KOPT-K1 (cell line): Measurements from ENCODE around the gene TBL1Y.

ENCODE experiments used
- H3K27ac ChIP-seq: fragments of 200-600 bp; sonication (generic); 2 replicates; pipeline ENCODE4 v1.5.1; 2016; ENCODE audit warnings: antibody characterized with exemption, mild to moderate bottlenecking, low read depth, low read length; ENCODE audit not compliant: poor library complexity, severe bottlenecking
- H3K36me3 ChIP-seq: fragments of 200-600 bp; sonication (generic); 2 replicates; pipeline ENCODE4 v1.5.1; 2017; ENCODE audit warnings: antibody characterized with exemption, mild to moderate bottlenecking, low read length, moderate library complexity; ENCODE audit not compliant: insufficient read depth
- H3K9me3 ChIP-seq: fragments of 200-600 bp; sonication (generic); 2 replicates; pipeline ENCODE4 v1.5.1; 2017; ENCODE audit warnings: antibody characterized with exemption, low read length, mild to moderate bottlenecking; ENCODE audit not compliant: insufficient read depth, poor library complexity, severe bottlenecking

Gene TBL1Y

GRCh38 chrY:6947695-6948094 lies 37.2 kb downstream of the TBL1Y start:
- H3K36me3 ChIP-seq = no peaks in the 10 kb centered on the region
- no peaks in the 10 kb centered on the region for H3K9me3 ChIP-seq
- no peak overlapping the region for H3K27ac ChIP-seq

DNA sequence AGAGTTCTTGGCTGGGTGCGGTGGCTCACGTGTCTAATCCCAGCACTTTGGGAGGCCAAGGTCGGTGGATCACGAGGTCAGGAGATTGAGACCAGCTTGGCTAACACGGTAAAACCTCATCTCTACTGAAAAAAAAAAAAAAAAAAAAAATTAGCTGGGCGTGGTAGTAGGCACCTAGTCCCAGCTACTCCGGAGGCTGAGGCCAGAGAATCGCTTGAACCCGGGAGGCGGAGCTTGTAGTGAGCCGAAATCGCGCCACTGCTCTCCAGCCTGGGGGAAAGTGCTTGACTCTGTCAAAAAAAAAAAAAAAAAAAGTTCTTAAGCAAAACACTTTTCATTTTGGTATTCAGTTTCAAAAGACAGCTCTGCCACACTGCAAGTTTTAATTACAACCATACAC lies 37.9 kb downstream of the TBL1Y start:
- no peaks in the 10 kb centered on the region for H3K36me3 ChIP-seq
- H3K9me3 ChIP-seq = no peaks in the 10 kb centered on the region

DNA sequence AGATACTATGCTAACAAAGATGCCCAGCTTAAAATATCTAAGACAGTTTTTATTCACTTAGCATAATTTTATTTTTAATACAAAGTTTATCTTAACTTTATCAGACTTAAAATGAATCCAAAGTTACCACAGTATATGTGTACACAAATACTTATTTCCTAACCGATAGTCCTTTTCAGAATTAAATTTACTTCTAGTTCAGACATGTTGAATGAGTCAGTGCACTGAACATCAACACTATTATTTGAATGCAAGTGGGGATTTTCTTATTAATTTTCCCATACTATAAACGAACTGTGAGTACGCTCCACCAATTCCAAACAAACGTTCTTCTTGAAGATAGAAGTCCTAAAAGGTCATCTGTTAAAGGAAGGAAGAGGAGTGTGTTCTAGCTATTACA lies 39.5 kb downstream of the TBL1Y start:
- Histone ChIP-seq H3K27ac (no peak overlapping the region), H3K9me3 (no peaks in the 10 kb centered on the region), H3K36me3 (no peaks in the 10 kb centered on the region)

More for the DNA sequence above, 37.9 kb downstream of the TBL1Y start:
- H3K27ac ChIP-seq = no peak overlapping the region

DNA sequence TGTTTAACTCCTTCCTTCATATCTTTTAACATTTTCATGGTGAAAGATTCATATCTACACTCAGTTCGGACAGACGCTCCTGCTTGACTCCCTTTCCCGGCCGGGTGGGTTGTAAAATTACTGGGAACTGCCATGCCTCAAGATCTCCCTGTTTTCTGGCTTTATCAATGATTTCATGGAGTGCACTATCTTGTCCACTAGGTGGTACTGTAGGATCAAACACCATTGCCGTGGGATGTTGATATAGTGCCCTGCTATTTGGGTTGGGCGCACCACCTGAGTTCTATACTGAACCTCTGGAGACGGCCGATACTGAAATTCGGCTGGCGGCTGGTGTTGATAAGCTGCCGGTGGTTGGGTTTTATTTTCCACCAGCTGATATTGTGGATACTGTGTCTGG lies 54.2 kb downstream of the TBL1Y start:
- no peaks in the 10 kb centered on the region for H3K9me3 ChIP-seq
- no peaks in the 10 kb centered on the region for H3K36me3 ChIP-seq
- H3K27ac ChIP-seq = no peak overlapping the region

DNA sequence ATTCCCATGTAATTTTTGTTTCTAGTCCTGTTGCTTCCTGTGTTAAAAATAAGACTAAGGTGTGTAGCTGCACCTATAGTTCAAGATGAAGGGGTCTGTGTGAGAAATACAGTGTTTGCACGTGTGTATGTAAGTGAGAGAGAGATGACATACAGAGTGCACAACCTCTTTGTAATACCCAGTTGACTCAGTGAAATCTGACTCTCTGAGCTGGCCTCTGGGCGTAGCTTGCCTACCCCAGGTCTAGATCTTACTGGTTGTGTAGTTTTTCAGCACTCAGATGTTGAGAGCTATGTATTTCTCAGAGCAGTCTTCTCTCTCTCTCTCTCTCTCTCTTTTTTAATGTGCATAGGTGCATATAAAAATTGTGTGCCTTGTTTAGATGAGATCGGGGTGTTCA lies 56.0 kb downstream of the TBL1Y start:
- Histone ChIP-seq H3K9me3 (no peaks in the 10 kb centered on the region), H3K27ac (no peak overlapping the region)

GRCh38 chrY:6967736-6968135 lies 57.2 kb downstream of the TBL1Y start:
- H3K36me3 ChIP-seq = no peaks in the 10 kb centered on the region
- no peaks in the 10 kb centered on the region for H3K9me3 ChIP-seq
- H3K27ac ChIP-seq = no peak overlapping the region

More for the DNA sequence above, 56.0 kb downstream of the TBL1Y start:
- no peaks in the 10 kb centered on the region for H3K36me3 ChIP-seq

GRCh38 chrY:6968191-6968590 lies 57.7 kb downstream of the TBL1Y start:
- H3K36me3 ChIP-seq = no peaks in the 10 kb centered on the region
- no peak overlapping the region for H3K27ac ChIP-seq
- no peaks in the 10 kb centered on the region for H3K9me3 ChIP-seq

DNA sequence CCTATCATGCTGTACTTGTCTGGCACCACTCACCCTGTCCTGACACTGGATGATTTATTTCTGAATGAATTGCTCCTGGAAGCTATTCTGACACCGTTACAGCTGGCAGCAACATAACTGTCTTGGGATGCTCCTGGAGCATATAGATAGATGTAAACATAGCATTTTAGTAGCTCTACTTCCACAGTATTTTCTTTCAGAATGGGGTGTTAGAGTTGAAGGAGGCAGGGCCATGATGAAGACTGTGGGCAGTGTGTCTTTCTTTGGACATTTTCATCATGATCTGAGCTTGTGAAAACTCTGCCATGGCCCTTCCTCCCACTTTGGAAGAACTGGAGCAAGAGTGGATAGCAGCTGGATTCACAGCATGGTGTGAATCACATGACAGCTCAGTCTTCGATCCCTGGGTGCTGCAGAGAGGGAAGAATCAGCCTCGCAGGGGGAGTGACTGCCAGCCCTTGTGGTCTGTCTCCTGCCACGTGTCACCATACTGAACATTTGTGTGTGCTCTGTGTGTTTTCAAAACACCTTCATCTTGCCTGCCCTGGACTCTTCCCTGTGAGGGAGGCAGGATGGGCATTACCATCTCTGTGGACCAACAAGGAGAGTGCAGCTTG lies 61.9 kb downstream of the TBL1Y start:
- no peak overlapping the region for H3K27ac ChIP-seq
- H3K36me3 ChIP-seq = no peaks in the 10 kb centered on the region
- H3K9me3 ChIP-seq = no peaks in the 10 kb centered on the region

DNA sequence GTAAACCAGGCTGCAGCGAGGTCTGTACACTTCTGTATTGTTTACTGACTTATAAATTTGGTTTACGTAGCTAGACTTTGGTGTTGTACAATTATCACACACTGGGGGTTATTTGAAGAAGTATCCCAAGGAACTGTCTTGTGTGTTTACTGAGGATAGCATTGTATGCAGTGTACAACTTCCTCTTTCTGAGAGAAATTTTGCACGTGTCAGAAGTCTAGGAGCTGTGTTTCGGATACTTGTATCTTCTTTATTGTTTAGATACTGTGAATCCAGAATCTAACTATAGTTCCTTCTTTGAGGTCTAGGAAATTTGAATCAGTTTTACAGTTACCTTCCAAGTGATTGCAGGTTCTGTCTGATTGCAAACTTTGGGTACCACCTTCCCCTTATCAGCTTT lies 64.5 kb downstream of the TBL1Y start:
- Histone ChIP-seq H3K9me3 (no peaks in the 10 kb centered on the region), H3K27ac (no peak overlapping the region), H3K36me3 (no peaks in the 10 kb centered on the region)

GRCh38 chrY:6977783-6978182 lies 67.3 kb downstream of the TBL1Y start:
- no peaks in the 10 kb centered on the region for H3K9me3 ChIP-seq
- no peaks in the 10 kb centered on the region for H3K36me3 ChIP-seq
- no peak overlapping the region for H3K27ac ChIP-seq

GRCh38 chrY:6983221-6983620 lies 72.7 kb downstream of the TBL1Y start:
- Histone ChIP-seq H3K27ac (no peak overlapping the region), H3K9me3 (no peaks in the 10 kb centered on the region), H3K36me3 (no peaks in the 10 kb centered on the region)

DNA sequence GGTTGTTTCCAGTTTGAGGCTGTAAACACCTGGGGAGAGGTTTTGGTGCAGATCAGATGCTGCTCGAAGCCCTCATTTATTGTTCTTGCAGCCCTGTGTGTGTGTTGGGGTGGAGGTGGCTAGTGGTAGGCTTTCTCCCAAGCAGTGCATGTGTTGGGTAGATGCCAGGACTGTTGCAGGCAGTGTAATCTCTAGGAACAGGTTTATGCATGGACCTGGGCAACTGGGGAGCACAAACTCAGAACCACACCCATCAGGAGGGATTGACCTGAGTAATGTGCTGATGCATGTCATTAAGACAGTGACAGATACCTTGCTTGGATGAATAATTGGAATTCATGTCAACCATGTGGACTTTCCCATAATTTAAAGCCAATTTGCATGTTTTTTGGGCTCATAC lies 77.3 kb downstream of the TBL1Y start:
- no peaks in the 10 kb centered on the region for H3K9me3 ChIP-seq
- H3K36me3 ChIP-seq = no peaks in the 10 kb centered on the region
- H3K27ac ChIP-seq = no peak overlapping the region

- Histone ChIP-seq H3K27ac (no peak overlapping the region), H3K36me3 (no peaks in the 10 kb centered on the region), H3K9me3 (no peaks in the 10 kb centered on the region)
Measured at GRCh38 chrY:6989886-6990620, 79.6 kb downstream of the TBL1Y start.

DNA sequence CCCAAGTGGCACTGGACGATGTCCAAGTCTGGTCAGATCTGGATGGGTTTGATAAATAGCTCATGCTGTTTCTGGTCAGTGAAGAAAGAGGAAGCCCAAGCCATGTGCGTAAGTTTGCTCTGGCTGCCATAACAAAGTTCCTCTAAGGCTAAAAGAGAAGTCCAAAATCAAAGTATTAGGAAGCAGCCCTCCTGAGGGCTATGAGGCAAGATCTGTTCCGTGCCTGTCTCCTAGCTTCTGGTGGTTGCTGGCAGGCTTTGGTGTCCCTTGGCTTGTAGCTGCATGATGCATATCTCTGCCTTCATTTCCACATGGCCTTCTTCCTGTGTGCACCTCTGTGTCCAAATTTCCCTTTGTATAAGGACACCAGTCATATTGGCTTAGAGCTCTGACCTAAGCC lies 81.5 kb downstream of the TBL1Y start:
- Histone ChIP-seq H3K36me3 (no peaks in the 10 kb centered on the region), H3K27ac (no peak overlapping the region), H3K9me3 (no peaks in the 10 kb centered on the region)

DNA sequence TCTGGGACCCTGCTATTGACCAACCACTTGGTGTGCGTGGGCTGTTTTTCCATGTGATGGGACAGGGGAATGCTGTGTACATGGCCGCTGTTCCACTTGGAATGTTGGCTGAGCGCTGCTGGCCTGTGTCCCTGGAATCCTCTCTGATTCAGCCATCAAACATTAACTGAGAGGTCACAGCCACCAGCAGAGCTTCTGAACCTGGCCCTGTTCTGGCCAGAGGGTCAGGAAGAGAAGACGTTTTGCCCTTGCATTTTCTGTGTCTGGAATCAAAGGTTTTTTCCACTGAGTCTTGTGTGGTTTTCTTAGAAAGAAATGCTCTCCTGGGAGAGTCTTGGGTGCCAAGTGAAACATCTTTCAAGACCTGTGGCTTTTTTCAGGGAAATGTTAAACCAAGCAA lies 85.5 kb downstream of the TBL1Y start:
- Histone ChIP-seq H3K9me3 (no peaks in the 10 kb centered on the region), H3K27ac (no peak overlapping the region), H3K36me3 (no peaks in the 10 kb centered on the region)

DNA sequence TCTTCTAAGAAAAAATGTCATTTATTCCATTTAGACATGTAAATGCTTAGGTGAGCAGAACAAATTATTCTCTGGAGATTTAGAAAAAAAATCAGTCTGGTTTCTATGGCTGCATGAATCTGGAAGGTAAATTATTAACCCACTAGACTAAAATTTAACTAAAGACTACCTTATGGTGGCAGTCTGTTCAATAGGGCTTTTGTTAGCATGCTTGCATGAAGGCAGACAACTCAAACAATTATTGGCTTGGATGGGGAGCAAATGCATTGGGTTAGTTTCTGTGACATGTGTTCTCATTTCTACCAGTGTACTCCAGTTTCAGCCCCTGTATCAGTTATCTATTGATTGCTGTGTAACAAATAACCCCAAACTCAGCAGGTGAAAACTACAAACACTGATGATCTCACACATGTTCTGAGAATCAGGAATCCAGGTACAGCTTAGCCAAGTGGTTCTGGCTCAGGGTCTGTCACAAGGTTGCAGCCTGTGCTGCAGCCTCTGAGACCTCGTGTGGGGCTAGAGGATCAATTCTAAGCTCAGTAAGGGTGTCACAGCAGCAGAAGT lies 87.1 kb downstream of the TBL1Y start:
- H3K27ac ChIP-seq = no peak overlapping the region
- no peaks in the 10 kb centered on the region for H3K36me3 ChIP-seq
- H3K9me3 ChIP-seq = no peaks in the 10 kb centered on the region
